Activated naive CD4-positive, alpha-beta T cell treated with anti-CD3 and anti-CD28 coated beads, Interleukin-2, amount 50 U/mL, for 16 hours (primary cell): Measurements from ENCODE around the gene MED23.

ENCODE experiments used
- DNase-seq: peaks from one replicate; pipeline ENCODE4 v3.0.0-alpha.2; 2020

Gene MED23

DNA sequence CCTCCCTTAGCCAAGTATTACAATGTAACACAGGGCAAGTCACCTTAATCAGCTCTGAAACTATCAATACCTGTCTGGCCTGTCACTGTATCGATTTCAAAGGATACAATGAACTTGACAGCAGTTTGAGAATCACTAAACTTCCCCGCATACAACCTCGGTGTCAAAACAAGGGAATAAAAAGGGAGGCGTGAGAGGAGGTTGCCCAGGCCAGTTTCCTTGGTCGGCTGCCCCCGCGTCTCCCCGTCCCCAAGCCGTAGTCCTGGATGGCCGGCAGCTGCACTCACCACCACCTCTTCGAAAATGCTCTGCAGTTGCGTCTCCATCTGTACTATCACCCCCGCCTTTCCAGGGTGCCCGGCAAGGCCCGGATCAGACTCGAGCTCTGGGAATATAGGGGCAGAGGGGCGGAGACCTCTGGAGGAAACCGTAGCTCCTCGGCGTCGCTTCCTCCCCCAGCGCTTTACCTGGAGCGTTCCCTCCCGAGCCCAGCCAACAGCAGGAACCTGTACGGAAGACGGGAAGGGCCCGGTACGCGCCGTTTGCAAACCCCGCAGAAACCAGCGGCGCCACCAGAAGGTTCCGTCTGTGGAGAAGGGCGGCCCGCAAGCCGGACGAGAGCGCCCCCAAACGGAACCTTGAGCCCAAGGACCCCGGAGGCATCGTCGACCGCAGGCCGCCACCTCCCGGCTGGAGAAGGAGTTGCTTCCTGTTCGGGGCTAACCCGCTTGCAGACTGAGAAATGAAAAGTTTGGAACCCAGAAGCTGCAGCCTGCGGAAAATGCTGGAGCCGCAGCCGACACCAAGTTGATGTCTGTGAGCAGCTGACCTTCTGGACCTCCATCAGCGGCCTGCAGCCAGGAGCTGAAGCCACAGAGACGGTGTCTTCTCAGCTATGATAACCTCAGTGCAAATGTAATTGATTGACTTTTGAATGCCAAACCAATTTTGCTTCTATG lies at the start of gene MED23:
TSS of gene MED23 (minus strand) at position 519 of the 959 bp plus-strand sequence. CDS start at position 326, 193 bp downstream.
- DNase-seq: peak; percentile 94

DNA sequence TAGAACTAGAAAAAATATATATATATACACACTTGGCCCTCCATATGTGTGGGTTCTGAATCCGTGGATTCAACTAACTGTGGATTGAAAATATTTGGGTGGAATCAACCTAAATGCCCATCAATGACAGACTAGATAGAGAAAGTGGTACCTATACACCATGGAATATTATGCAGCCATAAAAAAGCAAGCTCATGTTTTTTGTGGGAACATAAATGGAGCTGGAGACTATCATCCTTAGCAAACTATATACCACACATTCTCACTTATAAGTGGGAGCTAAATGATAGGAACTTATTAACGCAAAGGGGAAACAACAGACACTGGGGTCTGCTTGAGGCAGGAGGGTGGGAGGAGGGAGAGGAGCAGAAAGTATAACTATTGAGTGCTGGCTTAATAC lies 45.1 kb upstream of the MED23 start:
- no peak for DNase-seq

- no peak for DNase-seq
Measured at GRCh38 chr6:131669891-131670290, 41.8 kb upstream of the MED23 start.

DNA sequence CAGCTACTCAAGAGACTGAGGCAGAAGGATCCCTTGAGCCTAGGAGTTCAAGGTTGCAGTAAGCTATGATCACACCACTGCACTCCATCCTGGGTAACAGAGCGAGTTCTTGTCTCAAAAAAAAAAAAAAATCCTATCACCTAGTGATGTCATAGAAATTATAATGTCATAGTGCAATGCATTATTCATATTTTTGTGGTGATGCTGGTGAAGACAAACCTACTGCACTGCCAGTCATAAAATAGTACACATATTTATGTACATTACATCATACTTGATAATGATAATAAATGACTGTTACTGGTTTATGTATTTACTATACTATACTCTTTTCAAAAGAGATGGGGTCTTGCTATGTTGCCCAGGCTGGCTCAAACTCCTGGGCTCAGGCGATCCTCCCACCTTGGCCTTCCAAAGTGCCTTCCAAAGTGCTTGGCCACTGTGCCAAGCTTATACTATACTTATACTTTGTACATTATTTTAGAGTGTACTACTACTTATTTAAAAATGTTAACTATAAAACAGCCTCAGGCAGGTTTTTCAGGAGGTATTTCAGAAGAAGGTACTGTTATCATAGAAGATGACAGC lies 35.6 kb upstream of the MED23 start:
- DNase-seq: no peak

DNA sequence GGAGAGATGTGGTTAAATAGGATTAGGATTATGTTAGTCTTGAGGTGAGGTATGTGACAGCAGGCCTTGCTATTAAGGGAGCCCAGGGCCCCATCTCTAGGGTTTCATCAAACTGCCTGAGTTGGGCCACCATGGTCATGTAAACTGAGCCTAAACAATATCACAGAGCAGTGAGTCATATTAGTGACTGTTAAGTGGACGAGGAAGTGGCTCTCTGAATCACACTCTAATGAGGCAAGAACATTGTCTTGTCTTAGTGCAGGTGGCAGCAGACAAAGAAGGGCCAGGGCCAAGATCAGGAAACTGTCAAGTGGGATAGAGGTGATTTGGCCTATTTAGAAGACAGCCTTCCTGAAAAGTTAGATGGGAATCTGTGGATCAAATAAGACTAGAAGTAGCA lies 32.2 kb upstream of the MED23 start:
- no peak for DNase-seq

GRCh38 chr6:131658287-131658686 lies 30.2 kb upstream of the MED23 start:
- no peak for DNase-seq

GRCh38 chr6:131657630-131658111 lies 29.6 kb upstream of the MED23 start:
- DNase-seq: no peak

GRCh38 chr6:131657222-131657621 lies 29.2 kb upstream of the MED23 start:
- no peak for DNase-seq

GRCh38 chr6:131656667-131657066 lies 28.6 kb upstream of the MED23 start:
- no peak for DNase-seq

DNA sequence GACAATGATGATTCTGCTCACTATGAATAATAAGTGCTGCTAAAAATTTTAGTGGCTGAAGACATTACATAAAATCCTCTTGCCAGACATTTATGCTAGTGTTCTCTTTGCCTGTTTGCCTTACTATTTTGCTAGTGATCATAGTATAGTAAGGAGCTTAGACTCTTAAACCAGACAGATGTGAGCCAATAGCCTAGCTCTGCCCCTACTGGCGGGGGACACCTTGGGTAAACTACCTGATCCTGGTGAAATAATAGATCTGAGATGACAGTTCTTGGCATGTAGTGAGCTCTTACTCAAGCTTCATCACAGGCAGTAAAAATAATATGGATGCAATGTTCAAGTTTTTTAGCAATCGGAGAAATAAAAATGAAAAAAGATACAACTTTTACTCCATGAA lies 27.9 kb upstream of the MED23 start:
- no peak for DNase-seq

- DNase-seq: no peak
Measured at GRCh38 chr6:131655387-131655786, 27.3 kb upstream of the MED23 start.

DNA sequence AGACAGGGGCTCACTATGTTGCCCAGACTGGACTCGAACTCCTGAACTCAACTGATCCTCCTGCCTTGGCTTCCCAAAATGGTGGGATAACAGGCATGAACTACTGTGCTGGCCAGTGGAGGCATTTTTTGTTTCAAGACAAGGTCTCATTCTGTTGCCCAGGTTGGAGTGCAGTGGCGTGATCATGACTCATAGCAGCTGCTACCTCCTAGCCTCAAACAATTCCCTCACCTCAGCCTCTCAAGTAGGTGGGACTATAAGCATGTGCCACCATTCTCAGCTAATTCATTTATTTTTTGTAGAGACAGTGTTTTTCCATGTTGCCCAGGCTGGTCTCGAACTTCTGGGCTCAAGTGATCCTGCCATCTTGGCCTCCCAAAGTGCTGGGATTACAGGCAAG lies 26.3 kb upstream of the MED23 start:
- no peak for DNase-seq

DNA sequence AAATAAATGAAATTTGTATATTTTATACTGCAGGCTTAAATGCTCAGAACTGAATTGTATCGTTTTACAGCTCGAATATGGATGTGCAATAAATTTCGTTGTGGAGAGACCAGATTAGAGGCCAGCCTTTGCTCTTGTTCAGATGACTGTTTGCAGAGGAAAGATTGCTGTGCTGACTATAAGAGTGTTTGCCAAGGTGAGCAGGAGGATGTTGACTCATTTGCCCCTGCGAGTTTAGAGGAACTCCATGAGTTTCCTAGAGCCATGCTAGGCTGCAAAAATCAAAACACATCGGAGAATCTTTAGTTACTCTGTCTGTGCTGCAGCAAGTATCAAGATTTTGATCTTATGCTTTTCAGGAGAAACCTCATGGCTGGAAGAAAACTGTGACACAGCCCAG lies 24.4 kb upstream of the MED23 start:
- no peak for DNase-seq

- no peak for DNase-seq
Measured at GRCh38 chr6:131651782-131652181, 23.7 kb upstream of the MED23 start.

GRCh38 chr6:131646249-131646670 lies 18.2 kb upstream of the MED23 start:
- no peak for DNase-seq

GRCh38 chr6:131645846-131646245 lies 17.8 kb upstream of the MED23 start:
- no peak for DNase-seq

DNA sequence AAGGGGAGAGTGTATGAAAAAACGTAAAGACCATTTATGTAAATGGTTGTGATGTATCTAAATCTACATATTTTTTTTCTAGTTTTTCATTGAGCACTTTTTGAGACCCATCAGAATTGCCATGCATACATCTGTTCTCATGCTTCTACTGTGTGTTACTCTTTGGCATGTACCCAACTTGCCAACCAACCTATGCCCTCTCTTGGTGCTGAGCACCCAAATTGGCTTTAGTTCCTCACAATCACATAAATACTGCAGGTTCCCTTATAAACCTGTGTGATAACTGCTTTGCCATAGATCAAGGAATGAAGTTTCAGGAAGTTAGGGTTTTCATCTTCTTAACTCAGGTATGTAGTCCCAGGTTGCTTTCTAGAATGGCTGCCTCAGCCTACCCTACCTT lies 16.9 kb upstream of the MED23 start:
- no peak for DNase-seq

- no peak for DNase-seq
Measured at GRCh38 chr6:131643855-131644460, 15.9 kb upstream of the MED23 start.

- no peak for DNase-seq
Measured at GRCh38 chr6:131642987-131643611, 15.1 kb upstream of the MED23 start.

DNA sequence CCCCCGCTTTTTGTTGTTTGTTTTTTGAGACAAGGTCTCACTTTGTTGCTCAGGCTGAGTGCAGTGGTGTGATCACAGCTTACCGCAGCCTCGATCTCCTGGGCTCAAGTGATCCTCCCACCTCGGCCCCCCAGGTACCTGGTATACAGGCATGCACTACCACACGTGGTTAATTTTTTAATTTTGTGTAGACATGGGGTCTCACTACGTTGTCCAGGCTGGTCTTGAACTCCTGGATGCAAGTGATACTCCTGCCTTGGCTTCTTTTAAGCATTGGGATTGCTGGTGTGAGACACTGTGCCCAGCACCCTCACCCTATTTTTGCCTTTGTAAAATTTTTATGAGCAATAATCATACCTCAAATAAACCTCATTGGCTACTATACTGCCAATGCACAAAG lies 14.5 kb upstream of the MED23 start:
- DNase-seq: no peak

- no peak for DNase-seq
Measured at GRCh38 chr6:131641554-131641953, 13.5 kb upstream of the MED23 start.

DNA sequence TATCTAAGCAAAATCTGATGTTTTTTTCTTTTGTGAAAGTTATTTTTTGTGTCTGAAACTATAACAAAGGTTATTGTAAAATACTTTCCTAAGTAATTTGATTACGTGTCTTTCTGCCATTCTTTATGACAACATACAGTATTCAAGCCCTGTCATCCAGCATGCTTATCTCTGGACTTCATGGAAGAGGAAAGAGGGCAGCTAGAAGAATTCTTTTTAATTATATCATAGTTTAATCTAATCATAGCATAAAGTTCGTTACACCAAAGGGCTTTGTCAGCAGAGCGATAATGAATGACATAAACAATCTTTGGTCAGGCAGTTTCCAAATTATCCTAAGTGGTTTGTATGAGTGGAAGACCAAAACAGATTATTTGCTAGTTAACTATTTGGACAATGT lies 12.5 kb upstream of the MED23 start:
- DNase-seq: no peak

DNA sequence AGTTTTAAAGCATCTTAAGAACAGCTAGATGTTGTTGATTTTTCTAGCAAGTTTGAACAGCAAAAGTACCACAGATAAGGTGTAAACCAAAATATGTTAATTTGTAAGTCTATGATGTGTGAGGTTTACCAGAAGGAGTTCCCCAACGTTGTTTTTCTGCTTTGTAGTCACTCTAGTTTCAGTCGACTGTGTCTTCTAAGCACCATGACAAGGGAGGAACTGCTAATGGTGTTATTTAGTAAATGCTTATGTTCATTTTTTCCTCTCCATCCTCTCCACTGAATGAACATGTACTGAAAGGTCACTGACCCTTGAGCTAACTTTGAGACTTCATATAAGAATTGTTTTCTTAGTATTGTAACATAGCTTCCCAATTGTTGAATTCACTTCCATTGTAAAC lies 12.1 kb upstream of the MED23 start:
- no peak for DNase-seq
